Suprapubic skin (tissue), 4 donors: ENCODE measurements around the gene SLC5A11. TPM values are rescaled to one million over a fixed set of nuclear protein-coding genes. Genes with fewer than 3 reads are reported as not detected.

Source experiments
- DNase-seq, 2 donors: peaks; one replicate each; pipeline ENCODE4 v3.0.0-alpha.2; 2019; ENCODE audit warnings: low spot score in 2 of 2
- H3K27ac ChIP-seq: fragments of 200-600 bp; sonication (generic); one replicate; pipeline ENCODE4 v1.5.1; 2019
- H3K27me3 ChIP-seq: fragments of 200-600 bp; sonication (generic); one replicate; pipeline ENCODE4 v1.5.1; 2019
- H3K36me3 ChIP-seq: fragments of 200-600 bp; sonication (generic); one replicate; pipeline ENCODE4 v1.5.1; 2019
- H3K4me1 ChIP-seq: fragments of 200-600 bp; sonication (generic); one replicate; pipeline ENCODE4 v1.5.1; 2019
- H3K4me3 ChIP-seq: fragments of 200-600 bp; sonication (generic); one replicate; pipeline ENCODE4 v1.5.1; 2019; ENCODE audit warnings: mild to moderate bottlenecking
- H3K9me3 ChIP-seq: fragments of 200-600 bp; sonication (generic); one replicate; pipeline ENCODE4 v1.5.1; 2019
- CTCF ChIP-seq, 2 donors: fragments of 200-600 bp in 1 of 2; fragments of 450-650 bp in 1 of 2; sonication (generic) in 1 of 2; IDR thresholded peaks; one replicate each; pipeline ENCODE4 v1.5.1; 2016 to 2019; ENCODE audit warnings: antibody characterized with exemption in 2 of 2, mild to moderate bottlenecking in 1 of 2, moderate library complexity in 1 of 2
- EP300 ChIP-seq: sonication (generic); formaldehyde crosslinking; IDR thresholded peaks from one replicate; pipeline ENCODE4 v1.6.1; 2017; ENCODE audit warnings: antibody characterized with exemption
- POLR2A ChIP-seq, 2 donors: fragments of 450-650 bp; IDR thresholded peaks; one replicate each; pipeline ENCODE4 v1.6.1; 2017; ENCODE audit warnings: antibody characterized with exemption in 2 of 2, mild to moderate bottlenecking in 2 of 2, moderate library complexity in 2 of 2
- POLR2AphosphoS5 ChIP-seq, 3 donors: sonication (generic); formaldehyde crosslinking; IDR thresholded peaks; one replicate each; pipeline ENCODE4 v1.6.1; 2017; ENCODE audit warnings: antibody characterized with exemption in 3 of 3
- WGBS: methylation state at CpG from one replicate; pipeline ENCODE4 v1.1.5; 2018; 5-methylcytosine and 5-hydroxymethylcytosine counted together
- total RNA-seq, 4 donors: library from RNA; depleted of rRNA; stranded (reverse); fragments of >200 nt; gene quantifications; one replicate each; pipeline ENCODE4 v1.1.0, GENCODE V29; 2016

Gene SLC5A11
- under 1 TPM in 2 of 4 donors, not detected in 2; 0.55 to 0.64 TPM for total RNA-seq

- H3K27me3 ChIP-seq, result no peaks in the 10 kb centered on the region
- H3K4me1 ChIP-seq, result no peaks in the 10 kb centered on the region
- H3K27ac ChIP-seq, result no peak within 1 kb of the TSS
- H3K9me3 ChIP-seq, result no peaks in the 10 kb centered on the region
- TF ChIP-seq POLR2AphosphoS5 (IDR thresholded peaks at IDR 0.05) (no peak), CTCF (IDR thresholded peaks at IDR 0.05) (no peak), EP300 (no peak), POLR2A (IDR thresholded peaks at IDR 0.05) (no peak)
- no peak within 1 kb of the TSS for H3K4me3 ChIP-seq
- no peaks in the 10 kb centered on the region for H3K36me3 ChIP-seq
- WGBS, result 83% methylated on average over 21 of the region's 21 CpGs
- no peak for DNase-seq
Measured at GRCh38 chr16:24845726-24846547, at the start of gene SLC5A11. SLC5A11 (plus strand) TSS chr16:24845963; CDS start chr16:24858644, 12,681 bp downstream.

GRCh38 chr16:24800586-24800985 is 45.2 kb upstream of the SLC5A11 start:
- no peak overlapping the region for H3K4me3 ChIP-seq
- DNase-seq, result no peak
- H3K27me3 ChIP-seq, result no peaks in the 10 kb centered on the region
- H3K9me3 ChIP-seq, result no peaks in the 10 kb centered on the region
- no peak for TF ChIP-seq POLR2A (IDR thresholded peaks at IDR 0.05)
- no peak for TF ChIP-seq CTCF (IDR thresholded peaks at IDR 0.05)
- TF ChIP-seq POLR2AphosphoS5 (IDR thresholded peaks at IDR 0.05), result no peak
- TF ChIP-seq EP300, result no peak
- no peak overlapping the region for H3K27ac ChIP-seq
- H3K4me1 ChIP-seq, result no peaks in the 10 kb centered on the region
- 73% methylated on average over 3 of the region's 4 CpGs for WGBS
- H3K36me3 ChIP-seq, result peaks cover 96% of the 10 kb centered on the region

- 90% methylated on average over 3 of the region's 3 CpGs for WGBS
- H3K27ac ChIP-seq, result no peak overlapping the region
- no peaks in the 10 kb centered on the region for H3K27me3 ChIP-seq
- peaks cover 100% of the 10 kb centered on the region for H3K36me3 ChIP-seq
- DNase-seq, result no peak
- H3K4me3 ChIP-seq, result no peak overlapping the region
- H3K9me3 ChIP-seq, result no peaks in the 10 kb centered on the region
- H3K4me1 ChIP-seq, result no peaks in the 10 kb centered on the region
- no peak for TF ChIP-seq EP300
- no peak for TF ChIP-seq POLR2AphosphoS5 (IDR thresholded peaks at IDR 0.05)
- no peak for TF ChIP-seq POLR2A (IDR thresholded peaks at IDR 0.05)
- TF ChIP-seq CTCF (IDR thresholded peaks at IDR 0.05), result no peak
Measured at GRCh38 chr16:24801761-24802302, 43.9 kb upstream of the SLC5A11 start.

GRCh38 chr16:24805484-24805883 is 40.3 kb upstream of the SLC5A11 start:
- Histone ChIP-seq H3K27ac (no peak overlapping the region), H3K9me3 (no peaks in the 10 kb centered on the region), H3K36me3 (peaks cover 100% of the 10 kb centered on the region), H3K27me3 (no peaks in the 10 kb centered on the region), H3K4me1 (no peaks in the 10 kb centered on the region), H3K4me3 (no peak overlapping the region)
- DNase-seq, result no peak
- 89% methylated on average over 5 of the region's 5 CpGs for WGBS
- TF ChIP-seq CTCF (IDR thresholded peaks at IDR 0.05), result no peak
- TF ChIP-seq EP300, result no peak
- TF ChIP-seq POLR2AphosphoS5 (IDR thresholded peaks at IDR 0.05), result no peak
- TF ChIP-seq POLR2A (IDR thresholded peaks at IDR 0.05), result no peak

GRCh38 chr16:24807301-24807700 is 38.5 kb upstream of the SLC5A11 start:
- H3K27me3 ChIP-seq, result no peaks in the 10 kb centered on the region
- no peak overlapping the region for H3K27ac ChIP-seq
- TF ChIP-seq CTCF (IDR thresholded peaks at IDR 0.05) (no peak), POLR2A (IDR thresholded peaks at IDR 0.05) (no peak)
- H3K9me3 ChIP-seq, result no peaks in the 10 kb centered on the region
- DNase-seq, result no peak
- H3K4me3 ChIP-seq, result no peak overlapping the region
- WGBS, result 54% methylated on average over 1 of the region's 1 CpG
- peaks cover 96% of the 10 kb centered on the region for H3K36me3 ChIP-seq
- no peaks in the 10 kb centered on the region for H3K4me1 ChIP-seq
